Activated T-helper 2 cell treated with anti-CD3 and anti-CD28 coated beads, Interferon-gamma antibody, Interleukin-2, Interleukin-4, amounts not matched to agents 10 μg/mL and 5 μg/mL and 100 μg/mL, durations not matched to agents 14 hours and 24 hours and 36 hours (primary cell): Measurements from ENCODE around the gene GTF2H1. TPM values are rescaled to one million over a fixed set of nuclear protein-coding genes. Genes with fewer than 3 reads are reported as not detected.

Experiments
- DNase-seq: peaks from one replicate; pipeline ENCODE4 v3.0.0; 2021; ENCODE audit warnings: low spot score
- H3K27ac Mint-ChIP-seq: one replicate; pipeline ENCODE4 v1.8.0; 2021; ENCODE audit warnings: mixed read lengths
- H3K27me3 Mint-ChIP-seq: one replicate; pipeline ENCODE4 v1.8.0; 2021; ENCODE audit warnings: low read depth, mixed read lengths
- H3K36me3 Mint-ChIP-seq: one replicate; pipeline ENCODE4 v1.8.0; 2021; ENCODE audit warnings: low read depth, mixed read lengths
- H3K4me1 Mint-ChIP-seq: one replicate; pipeline ENCODE4 v1.8.0; 2021; ENCODE audit warnings: low read depth, mixed read lengths
- H3K4me3 Mint-ChIP-seq: one replicate; pipeline ENCODE4 v1.8.0; 2021; ENCODE audit warnings: low read depth, mild to moderate bottlenecking, moderate library complexity, mixed read lengths
- H3K9me3 Mint-ChIP-seq: one replicate; pipeline ENCODE4 v1.8.0; 2021; ENCODE audit warnings: mixed read lengths
- intact Hi-C: fragments of 100-400 bp; cut with micrococcal nuclease; formaldehyde crosslinking; loops from one replicate; pipeline ENCODE4 v1.15.1; 2023
- total RNA-seq: library from RNA; stranded (reverse); gene quantifications from 2 replicates; pipeline ENCODE4 v1.2.3, GENCODE V29; 2022

GTF2H1 gene
- total RNA-seq, 1 donor from 2014 or later, result 51.4 TPM

DNA sequence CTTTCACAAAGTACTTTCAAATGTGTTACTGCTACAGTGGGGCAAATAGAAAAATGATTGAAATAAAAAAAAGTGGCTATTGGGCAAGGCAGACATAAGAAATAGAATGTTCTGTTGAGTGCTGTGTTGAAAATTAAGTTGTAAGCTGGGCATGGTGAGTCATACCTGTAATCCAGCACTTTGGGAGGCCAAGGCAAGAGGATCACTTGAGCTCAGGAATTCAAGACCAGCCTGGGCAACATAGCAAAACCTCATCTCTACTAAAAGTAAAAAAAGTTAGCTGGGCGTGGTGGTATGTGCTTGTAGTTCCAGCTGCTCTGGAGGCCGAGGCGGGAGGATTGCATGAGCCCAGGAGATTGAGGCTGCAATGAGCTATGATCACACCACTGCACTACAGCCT, 45.1 kb downstream of the GTF2H1 start:
- intact Hi-C loops, result no loop called here
- Mint-ChIP-seq H3K4me1 (peaks cover 16% of the 10 kb centered on the region), H3K27ac (no peak overlapping the region), H3K36me3 (peaks cover 41% of the 10 kb centered on the region), H3K9me3 (no peaks in the 10 kb centered on the region), H3K27me3 (no peaks in the 10 kb centered on the region), H3K4me3 (no peak overlapping the region)
- no peak for DNase-seq

DNA sequence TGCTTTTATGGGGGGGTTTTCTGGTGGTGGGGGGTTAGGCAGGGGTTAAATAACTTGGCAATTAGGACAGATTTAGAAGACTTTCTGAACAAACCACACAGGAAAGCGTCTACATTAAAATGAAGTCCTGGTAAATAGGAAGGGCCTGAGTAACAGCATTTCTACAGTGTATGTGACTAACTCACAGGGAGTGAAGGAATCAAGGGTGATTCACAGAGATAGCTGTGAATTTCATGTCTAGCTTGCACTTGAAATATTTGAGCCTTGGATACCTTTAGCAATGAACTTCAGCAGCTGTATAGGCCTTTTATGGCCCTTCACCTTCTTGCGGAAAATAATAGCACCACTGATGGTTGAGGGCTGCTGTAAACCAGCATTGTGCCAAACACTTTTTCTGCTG, 45.9 kb downstream of the GTF2H1 start:
- peaks cover 16% of the 10 kb centered on the region for H3K4me1 Mint-ChIP-seq
- no peaks in the 10 kb centered on the region for H3K27me3 Mint-ChIP-seq
- intact Hi-C loops, result no loop called here
- DNase-seq, result no peak
- no peaks in the 10 kb centered on the region for H3K9me3 Mint-ChIP-seq
- H3K36me3 Mint-ChIP-seq, result peaks cover 40% of the 10 kb centered on the region
- H3K27ac Mint-ChIP-seq, result no peak overlapping the region
- no peak overlapping the region for H3K4me3 Mint-ChIP-seq

DNA sequence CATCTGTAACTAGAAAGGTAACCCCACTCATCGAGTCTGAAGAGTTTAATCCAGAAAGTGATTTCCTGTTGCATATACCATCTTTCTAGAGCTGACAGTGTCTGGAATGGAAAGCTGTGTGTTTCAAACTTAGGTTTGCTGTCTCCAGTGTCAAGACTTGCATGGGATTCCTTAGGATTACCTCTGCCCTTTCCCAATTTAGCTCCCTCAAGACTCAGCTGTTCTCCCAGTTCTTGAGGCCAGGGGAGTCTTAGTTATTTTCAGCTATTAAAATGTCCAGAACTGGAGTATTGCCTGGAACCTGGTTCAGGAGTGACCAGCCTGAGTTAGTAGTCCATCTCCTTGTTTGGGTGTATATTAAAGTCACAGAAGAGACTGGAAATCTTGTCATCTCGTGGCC, 47.0 kb downstream of the GTF2H1 start:
- no peaks in the 10 kb centered on the region for H3K27me3 Mint-ChIP-seq
- no peaks in the 10 kb centered on the region for H3K9me3 Mint-ChIP-seq
- no peak for DNase-seq
- H3K4me1 Mint-ChIP-seq, result peaks cover 16% of the 10 kb centered on the region
- no peak overlapping the region for H3K4me3 Mint-ChIP-seq
- no peak overlapping the region for H3K27ac Mint-ChIP-seq
- H3K36me3 Mint-ChIP-seq, result peaks cover 32% of the 10 kb centered on the region
- intact Hi-C loops, result no loop called here

DNA sequence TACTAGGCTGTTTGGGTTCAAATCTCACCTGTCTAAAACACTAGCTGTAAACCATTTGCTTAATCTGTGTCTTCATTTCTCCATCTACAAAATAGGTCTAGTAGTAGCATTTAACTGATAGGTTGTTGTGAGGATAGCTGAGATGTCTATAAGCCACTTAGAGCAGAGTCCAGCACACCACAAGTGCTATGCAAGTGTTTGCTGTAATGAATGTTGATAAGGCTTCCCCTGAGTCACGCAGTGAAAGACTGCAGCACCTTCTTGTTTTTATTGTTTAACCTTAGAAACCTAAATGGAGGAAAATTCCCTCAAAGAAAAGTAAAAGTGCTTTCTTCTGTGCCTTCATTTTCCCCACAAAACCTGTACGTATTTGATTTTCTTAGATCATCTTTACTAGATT, 48.9 kb downstream of the GTF2H1 start:
- H3K4me1 Mint-ChIP-seq, result peaks cover 9% of the 10 kb centered on the region
- peaks cover 17% of the 10 kb centered on the region for H3K36me3 Mint-ChIP-seq
- H3K27ac Mint-ChIP-seq, result no peak overlapping the region
- no peaks in the 10 kb centered on the region for H3K27me3 Mint-ChIP-seq
- H3K4me3 Mint-ChIP-seq, result no peak overlapping the region
- no peaks in the 10 kb centered on the region for H3K9me3 Mint-ChIP-seq
- DNase-seq, result no peak
- intact Hi-C loops, result no loop called here

DNA sequence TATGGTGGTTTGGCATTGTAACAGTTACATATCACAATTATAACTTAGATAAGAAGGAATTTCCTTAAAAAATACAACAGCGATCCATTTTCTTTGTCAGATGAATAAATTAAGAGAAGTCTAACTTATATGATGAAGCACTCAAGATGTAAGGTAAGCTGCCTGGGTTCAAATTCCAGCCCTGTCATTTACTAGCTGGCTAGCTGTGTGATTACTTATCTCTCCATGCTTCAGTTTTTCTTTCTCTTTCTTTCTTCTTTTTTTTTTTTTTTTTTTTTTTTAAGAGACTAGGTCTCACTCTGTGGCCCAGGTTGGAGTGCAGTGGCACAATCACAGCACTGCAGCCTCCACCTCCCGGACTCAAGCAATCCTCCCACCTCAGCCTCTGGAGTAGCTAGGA, 49.8 kb downstream of the GTF2H1 start:
- H3K36me3 Mint-ChIP-seq, result peaks cover 9% of the 10 kb centered on the region
- H3K9me3 Mint-ChIP-seq, result no peaks in the 10 kb centered on the region
- no peak overlapping the region for H3K4me3 Mint-ChIP-seq
- no peaks in the 10 kb centered on the region for H3K27me3 Mint-ChIP-seq
- peaks cover 12% of the 10 kb centered on the region for H3K4me1 Mint-ChIP-seq
- no peak overlapping the region for H3K27ac Mint-ChIP-seq
- intact Hi-C loops, result no loop called here
- DNase-seq, result no peak

DNA sequence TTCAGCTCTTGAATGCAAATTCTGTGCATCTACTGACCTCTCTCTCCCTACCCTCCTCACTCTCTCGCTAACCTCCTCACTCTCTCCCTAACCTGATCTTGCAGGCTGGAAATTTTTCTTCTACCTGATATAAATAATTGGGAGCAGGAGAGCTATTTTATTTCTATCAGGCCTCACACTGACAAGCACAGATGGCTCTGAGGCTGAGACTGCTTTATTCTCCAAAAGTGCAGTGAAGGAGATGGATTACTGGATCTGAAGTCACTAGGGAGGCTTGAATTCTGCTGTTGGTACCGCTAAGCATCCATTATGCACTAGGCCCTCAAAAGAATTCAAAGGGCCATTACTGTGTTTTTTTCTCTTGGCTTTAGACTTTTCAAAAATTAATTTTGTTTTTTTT, 52.6 kb downstream of the GTF2H1 start:
- intact Hi-C loops, result no loop called here
- Mint-ChIP-seq H3K27ac (no peak overlapping the region), H3K36me3 (no peaks in the 10 kb centered on the region), H3K27me3 (no peaks in the 10 kb centered on the region), H3K4me1 (peaks cover 4% of the 10 kb centered on the region), H3K9me3 (no peaks in the 10 kb centered on the region), H3K4me3 (no peak overlapping the region)
- no peak for DNase-seq

DNA sequence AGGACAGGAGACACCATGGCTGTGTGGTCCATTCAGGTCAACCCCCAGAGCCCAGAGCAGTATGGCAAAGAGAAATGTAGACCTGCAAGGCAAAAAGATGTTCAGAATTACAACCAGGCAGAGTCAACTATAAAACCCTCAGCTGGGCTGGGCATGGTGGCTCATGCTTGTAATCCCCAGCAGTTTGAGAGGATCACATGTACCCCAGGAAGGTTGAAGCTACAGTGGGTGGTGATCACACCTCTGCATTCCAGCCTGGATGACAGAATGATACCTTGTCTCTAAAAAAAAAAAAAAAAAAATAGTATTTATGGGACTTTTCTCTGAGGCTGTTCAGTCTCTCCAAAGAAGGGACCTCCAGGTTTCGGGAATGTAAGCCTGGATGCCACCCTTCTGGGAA, 53.6 kb downstream of the GTF2H1 start:
- intact Hi-C loops, result no loop called here
- peaks cover 4% of the 10 kb centered on the region for H3K4me1 Mint-ChIP-seq
- no peaks in the 10 kb centered on the region for H3K9me3 Mint-ChIP-seq
- H3K27me3 Mint-ChIP-seq, result no peaks in the 10 kb centered on the region
- H3K27ac Mint-ChIP-seq, result no peak overlapping the region
- H3K36me3 Mint-ChIP-seq, result no peaks in the 10 kb centered on the region
- no peak for DNase-seq
- H3K4me3 Mint-ChIP-seq, result no peak overlapping the region

DNA sequence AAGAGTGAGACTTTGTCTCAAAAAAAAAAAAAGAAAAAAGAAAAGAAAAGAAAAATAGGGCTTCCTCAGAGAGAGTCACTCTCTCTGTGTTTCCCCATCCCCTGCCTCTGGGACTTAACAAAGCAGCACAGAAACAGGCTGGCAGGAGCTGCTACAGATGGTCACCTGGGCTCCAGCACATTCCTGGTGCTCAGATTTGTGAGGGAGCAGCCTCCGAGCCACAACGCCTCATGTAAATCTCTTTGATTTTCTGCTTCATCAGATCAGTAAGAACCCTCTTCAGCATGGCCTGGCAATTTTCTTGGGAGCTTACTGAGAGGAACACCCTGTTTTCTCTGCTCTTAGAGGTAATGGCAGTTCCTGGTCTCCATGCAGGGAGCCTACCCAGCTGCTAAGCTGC, 56.8 kb downstream of the GTF2H1 start:
- no peaks in the 10 kb centered on the region for H3K27me3 Mint-ChIP-seq
- no peak for DNase-seq
- H3K4me1 Mint-ChIP-seq, result peaks cover 20% of the 10 kb centered on the region
- no peaks in the 10 kb centered on the region for H3K36me3 Mint-ChIP-seq
- no peak overlapping the region for H3K4me3 Mint-ChIP-seq
- intact Hi-C loops, result no loop called here
- no peaks in the 10 kb centered on the region for H3K9me3 Mint-ChIP-seq
- no peak overlapping the region for H3K27ac Mint-ChIP-seq

DNA sequence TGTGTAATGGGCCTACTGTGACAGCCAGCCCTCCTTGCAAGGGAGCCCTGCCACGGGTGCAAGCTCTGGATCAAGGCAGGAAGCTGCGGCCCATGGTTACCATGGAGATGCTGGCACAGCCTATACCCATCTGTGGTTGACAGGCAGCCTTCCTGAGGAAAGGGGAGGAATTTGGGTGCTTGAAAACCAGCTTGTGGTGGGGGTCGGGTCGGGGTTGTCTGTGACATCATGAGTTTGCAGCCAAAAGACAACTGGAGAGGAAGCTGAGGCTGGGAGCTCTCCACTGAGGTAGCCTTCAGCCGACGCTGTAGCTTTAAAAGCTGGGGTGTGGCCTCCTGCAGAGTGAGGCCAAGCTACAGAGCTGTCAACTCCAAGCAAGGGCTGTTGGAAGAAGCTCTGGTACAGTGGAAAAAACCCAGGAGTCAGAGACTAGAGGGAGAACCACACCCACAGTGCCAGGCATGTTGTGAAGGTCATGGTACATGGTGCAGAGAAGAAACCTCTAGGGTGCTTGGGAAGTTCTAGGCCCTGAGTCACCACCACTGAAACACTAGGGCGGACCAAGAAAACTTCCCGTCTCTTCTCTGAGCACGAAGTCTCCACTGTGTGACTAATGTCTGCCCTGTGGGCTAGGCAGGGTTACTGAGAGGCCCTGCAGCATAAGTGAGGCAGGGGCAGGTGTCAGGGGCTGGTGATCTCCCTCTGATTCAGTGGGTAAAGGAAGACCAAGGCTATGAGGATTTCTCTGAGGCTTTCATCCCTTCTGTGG, 61.2 kb downstream of the GTF2H1 start:
- intact Hi-C loops, result loop anchor here (1.0 to 10.0 kb wide), 8 partner anchors 11 to 1981 kb away; partner anchors contain the start of genes GTF2H1, HPS5, HTATIP2 and LDHA
- Mint-ChIP-seq H3K27me3 (no peaks in the 10 kb centered on the region), H3K4me3 (peak overlapping the region; percentile 75), H3K36me3 (no peaks in the 10 kb centered on the region), H3K4me1 (peaks cover 35% of the 10 kb centered on the region), H3K9me3 (no peaks in the 10 kb centered on the region), H3K27ac (peak overlapping the region; percentile 100)
- DNase-seq, result peak; percentile 63

DNA sequence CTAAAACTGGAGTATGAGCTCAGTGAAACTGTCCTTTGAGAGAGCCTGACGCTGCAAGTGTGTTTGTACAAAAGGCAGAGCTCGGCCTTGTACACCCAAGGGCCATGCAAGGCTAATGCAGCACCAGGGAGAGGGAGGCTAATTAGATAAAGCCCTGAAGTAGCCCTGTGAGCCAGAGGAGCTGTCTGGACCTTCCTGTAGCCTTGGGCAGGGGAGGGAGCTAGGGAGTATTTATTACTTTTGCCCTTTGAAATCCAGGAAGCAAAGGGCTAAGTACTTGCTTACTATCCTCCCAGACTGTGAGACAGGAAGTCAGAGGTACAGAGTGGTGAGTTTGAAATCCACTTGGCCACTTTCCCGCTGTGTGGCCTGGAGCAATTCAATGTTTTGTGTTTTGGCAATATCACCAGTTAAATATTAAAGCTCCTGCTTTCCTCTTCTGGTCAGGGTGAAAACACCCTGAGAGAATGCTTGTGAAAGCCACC, 61.8 kb downstream of the GTF2H1 start:
- no peaks in the 10 kb centered on the region for H3K27me3 Mint-ChIP-seq
- H3K27ac Mint-ChIP-seq, result peak overlapping the region; percentile 100
- intact Hi-C loops, result loop anchor here (1.0 to 10.0 kb wide), 6 partner anchors 10 to 1981 kb away; partner anchors contain the start of genes HTATIP2, LDHA, SAAL1 and SERGEF
- H3K36me3 Mint-ChIP-seq, result no peaks in the 10 kb centered on the region
- DNase-seq, result no peak
- H3K4me3 Mint-ChIP-seq, result peak overlapping the region; percentile 75
- peaks cover 35% of the 10 kb centered on the region for H3K4me1 Mint-ChIP-seq
- H3K9me3 Mint-ChIP-seq, result no peaks in the 10 kb centered on the region

DNA sequence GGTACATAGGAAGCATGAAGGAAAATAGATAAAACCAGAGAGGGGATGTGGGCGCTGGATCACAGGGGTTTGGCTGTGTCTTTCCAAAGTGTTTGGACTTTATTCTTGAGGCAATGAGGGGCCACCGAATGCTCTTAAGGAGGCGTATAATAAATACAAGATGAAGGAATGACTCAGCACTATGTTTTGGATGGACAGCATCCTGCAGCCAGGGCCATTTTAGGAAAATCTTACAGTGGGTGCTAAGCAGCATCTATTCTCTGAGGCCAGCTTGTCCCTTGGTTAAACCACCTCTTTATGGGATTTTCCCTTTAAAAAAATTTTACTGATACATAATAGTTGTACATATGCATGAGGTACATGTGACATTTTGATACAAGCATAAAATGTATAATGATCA, 67.7 kb downstream of the GTF2H1 start:
- Mint-ChIP-seq H3K4me1 (peaks cover 39% of the 10 kb centered on the region), H3K9me3 (no peaks in the 10 kb centered on the region), H3K27me3 (no peaks in the 10 kb centered on the region), H3K36me3 (peaks cover 8% of the 10 kb centered on the region), H3K4me3 (no peak overlapping the region), H3K27ac (no peak overlapping the region)
- intact Hi-C loops, result no loop called here
- no peak for DNase-seq

DNA sequence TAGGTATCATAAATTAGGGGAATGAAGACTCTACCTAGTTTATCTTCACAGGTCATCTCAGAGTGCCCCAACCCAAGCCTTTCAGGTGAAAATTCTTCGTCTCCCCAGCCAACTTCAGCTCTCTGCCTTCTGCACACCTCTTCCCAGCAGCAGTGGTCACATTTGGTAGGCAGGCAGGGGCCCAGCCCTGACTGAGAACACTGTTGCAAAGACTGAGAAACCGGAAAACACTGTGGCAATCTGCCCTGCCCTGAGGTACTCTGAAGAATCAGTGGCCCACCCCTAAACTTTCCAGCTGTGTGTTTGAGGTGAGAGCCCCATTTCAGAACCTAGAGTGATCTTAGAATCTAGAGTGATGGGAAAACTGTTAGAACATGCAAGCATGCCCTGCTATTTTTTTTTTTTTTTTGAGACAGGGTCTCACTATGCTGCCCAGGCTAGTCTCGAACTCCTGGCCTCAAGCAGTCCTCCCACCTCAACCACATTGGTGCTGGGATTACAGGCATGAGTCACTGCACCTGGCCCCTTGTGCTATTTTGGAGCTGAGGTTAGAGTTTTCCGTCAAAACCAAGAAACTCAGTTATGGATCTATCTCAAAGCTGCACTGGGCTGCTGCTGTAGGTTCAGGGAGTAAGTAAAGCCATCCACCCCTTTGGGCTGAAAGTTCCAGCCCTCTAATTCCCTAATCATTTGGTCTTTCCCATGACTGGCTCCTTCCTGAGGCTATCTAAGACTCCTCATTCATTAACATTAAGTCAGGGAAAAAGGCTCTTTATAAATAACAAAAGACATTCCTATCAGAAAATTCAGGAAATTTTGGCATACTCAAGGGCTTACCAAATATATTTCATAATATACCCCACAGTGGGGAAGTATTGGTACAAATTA, 70.3 kb downstream of the GTF2H1 start:
- H3K27me3 Mint-ChIP-seq, result no peaks in the 10 kb centered on the region
- peak overlapping the region; percentile 75 for H3K27ac Mint-ChIP-seq
- DNase-seq, result no peak
- peaks cover 35% of the 10 kb centered on the region for H3K4me1 Mint-ChIP-seq
- peak overlapping the region; percentile 64 for H3K4me3 Mint-ChIP-seq
- intact Hi-C loops, result no loop called here
- H3K9me3 Mint-ChIP-seq, result no peaks in the 10 kb centered on the region
- H3K36me3 Mint-ChIP-seq, result peaks cover 31% of the 10 kb centered on the region
